Measurements from ENCODE around the gene LY6G5B. TPM values are rescaled to one million over a fixed set of nuclear protein-coding genes. Genes with fewer than 3 reads are reported as not detected.

Gene LY6G5B
- total RNA-seq, 5 donors from 2014 or later (not counting 1 experiment from before 2014, with no cell fraction given) = 29.7 to 50.5 (median 40.9) TPM

- Histone ChIP-seq H3K27ac (ENCODE audit: low read length) (no peak overlapping the region), H3K4me1 (ENCODE audit: control insufficient read depth in 1 of 2, extremely low read depth in 1 of 2, insufficient read depth in 2 of 2, low read length in 2 of 2) (no peaks in the 10 kb centered on the region), H3K36me3 (ENCODE audit: control insufficient read depth in 2 of 2, extremely low read depth in 1 of 2, insufficient read depth in 1 of 2, low read length in 1 of 2) (peaks cover 26 to 85% of the 10 kb centered on the region in 2 donors), H3K9me3 (no peaks in the 10 kb centered on the region), H3K27me3 (replicated peaks in 1 of 2; ENCODE audit: control insufficient read depth in 2 of 2, extremely low read depth in 1 of 2, insufficient read depth in 2 of 2, low read length in 1 of 2) (no peaks in the 10 kb centered on the region), H3K4me3 (ENCODE audit: control insufficient read depth in 1 of 2, extremely low read depth in 1 of 2, low read length in 1 of 2) (no peak overlapping the region)
- H3K36me3 Mint-ChIP-seq = peaks cover 47% of the 10 kb centered on the region
- no peak for DNase-seq
- H3K4me3 Mint-ChIP-seq = no peak overlapping the region
- no peak for ATAC-seq (replicated peaks in 1 of 4)
- CTCF ChIA-PET = no interaction called here
- POLR2A ChIA-PET = no interaction called here
- H3K4me1 Mint-ChIP-seq = peaks cover 2 to 3% (median 2%) of the 10 kb centered on the region in 3 donors
- H3K27ac Mint-ChIP-seq = peak overlapping the region in 1 of 2 donors; percentile 64
- H3K27me3 Mint-ChIP-seq = no peaks in the 10 kb centered on the region
- no peaks in the 10 kb centered on the region for H3K9me3 Mint-ChIP-seq
- WGBS (ENCODE audit: insufficient coverage) = 100% methylated on average over 2 of the region's 4 CpGs
Observed at GRCh38 chr6:31692353-31692752, 22.6 kb downstream of the LY6G5B start.

GRCh38 chr6:31692886-31693285, 23.1 kb downstream of the LY6G5B start:
- Mint-ChIP-seq H3K27ac (peak overlapping the region in 1 of 2 donors; percentile 44), H3K36me3 (peaks cover 48% of the 10 kb centered on the region), H3K4me3 (no peak overlapping the region), H3K4me1 (peaks cover 8% of the 10 kb centered on the region in 3 donors), H3K27me3 (no peaks in the 10 kb centered on the region), H3K9me3 (no peaks in the 10 kb centered on the region)
- Histone ChIP-seq H3K4me1 (ENCODE audit: control insufficient read depth in 1 of 2, extremely low read depth in 1 of 2, insufficient read depth in 2 of 2, low read length in 2 of 2) (no peaks in the 10 kb centered on the region), H3K27ac (ENCODE audit: low read length) (no peak overlapping the region), H3K9me3 (no peaks in the 10 kb centered on the region), H3K36me3 (ENCODE audit: control insufficient read depth in 2 of 2, extremely low read depth in 1 of 2, insufficient read depth in 1 of 2, low read length in 1 of 2) (peaks cover 26 to 85% of the 10 kb centered on the region in 2 donors), H3K27me3 (replicated peaks in 1 of 2; ENCODE audit: control insufficient read depth in 2 of 2, extremely low read depth in 1 of 2, insufficient read depth in 2 of 2, low read length in 1 of 2) (no peaks in the 10 kb centered on the region), H3K4me3 (ENCODE audit: control insufficient read depth in 1 of 2, extremely low read depth in 1 of 2, low read length in 1 of 2) (no peak overlapping the region)
- 93% methylated on average over 9 of the region's 9 CpGs for WGBS (ENCODE audit: insufficient coverage)
- DNase-seq (no peak), ATAC-seq (replicated peaks in 1 of 4) (no peak)
- ChIA-PET POLR2A (no interaction called here), CTCF (interaction anchor here in 1 of 2 donors (0.6 kb wide), 1 partner anchor 597 kb away, joined by 4 read pairs; no protein-coding TSS in a partner anchor)

- H3K4me3 ChIP-seq (ENCODE audit: control insufficient read depth in 1 of 2, extremely low read depth in 1 of 2, low read length in 1 of 2) = no peak overlapping the region
- no peaks in the 10 kb centered on the region for H3K9me3 Mint-ChIP-seq
- no peak overlapping the region for H3K4me3 Mint-ChIP-seq
- POLR2A ChIA-PET = no interaction called here
- H3K27me3 ChIP-seq (replicated peaks in 1 of 2; ENCODE audit: control insufficient read depth in 2 of 2, extremely low read depth in 1 of 2, insufficient read depth in 2 of 2, low read length in 1 of 2) = no peaks in the 10 kb centered on the region
- H3K27me3 Mint-ChIP-seq = no peaks in the 10 kb centered on the region
- CTCF ChIA-PET = interaction anchor here in 1 of 2 donors (0.5 to 0.6 kb wide), 2 partner anchors 424 to 598 kb away, joined by 3 to 4 read pairs; no protein-coding TSS in a partner anchor
- H3K36me3 ChIP-seq (ENCODE audit: control insufficient read depth in 2 of 2, extremely low read depth in 1 of 2, insufficient read depth in 1 of 2, low read length in 1 of 2) = peaks cover 26 to 79% of the 10 kb centered on the region in 2 donors
- no peak overlapping the region for H3K27ac ChIP-seq (ENCODE audit: low read length)
- peak overlapping the region in 1 of 2 donors; percentile 44 for H3K27ac Mint-ChIP-seq
- no peaks in the 10 kb centered on the region for H3K9me3 ChIP-seq
- peaks cover 10 to 12% (median 10%) of the 10 kb centered on the region in 3 donors for H3K4me1 Mint-ChIP-seq
- ATAC-seq (replicated peaks in 1 of 4) (no peak), DNase-seq (no peak)
- no CpG with 5 or more reads among the region's 6 CpGs for WGBS (ENCODE audit: insufficient coverage)
- peaks cover 48% of the 10 kb centered on the region for H3K36me3 Mint-ChIP-seq
- H3K4me1 ChIP-seq (ENCODE audit: control insufficient read depth in 1 of 2, extremely low read depth in 1 of 2, insufficient read depth in 2 of 2, low read length in 2 of 2) = no peaks in the 10 kb centered on the region
Observed at GRCh38 chr6:31693535-31693934, 23.8 kb downstream of the LY6G5B start.

- ChIA-PET POLR2A (interaction anchor here (0.6 kb wide), 2 partner anchors 183 to 318 kb away, joined by 3 to 5 read pairs; no protein-coding TSS in a partner anchor), CTCF (interaction anchor here in 1 of 2 donors (0.6 kb wide), 1 partner anchor 261 kb away, joined by 3 read pairs; no protein-coding TSS in a partner anchor)
- no peak overlapping the region for H3K4me3 Mint-ChIP-seq
- no peaks in the 10 kb centered on the region for H3K9me3 Mint-ChIP-seq
- H3K27me3 Mint-ChIP-seq = no peaks in the 10 kb centered on the region
- peaks cover 23 to 48% of the 10 kb centered on the region in 2 donors for H3K36me3 ChIP-seq (ENCODE audit: control insufficient read depth in 2 of 2, extremely low read depth in 1 of 2, insufficient read depth in 1 of 2, low read length in 1 of 2)
- H3K27ac ChIP-seq (ENCODE audit: low read length) = no peak overlapping the region
- peaks cover 29% of the 10 kb centered on the region for H3K36me3 Mint-ChIP-seq
- no peaks in the 10 kb centered on the region for H3K27me3 ChIP-seq (replicated peaks in 1 of 2; ENCODE audit: control insufficient read depth in 2 of 2, extremely low read depth in 1 of 2, insufficient read depth in 2 of 2, low read length in 1 of 2)
- DNase-seq (no peak), ATAC-seq (replicated peaks in 1 of 4) (no peak)
- H3K4me3 ChIP-seq (ENCODE audit: control insufficient read depth in 1 of 2, extremely low read depth in 1 of 2, low read length in 1 of 2) = no peak overlapping the region
- no peaks in the 10 kb centered on the region for H3K9me3 ChIP-seq
- H3K4me1 ChIP-seq (ENCODE audit: control insufficient read depth in 1 of 2, extremely low read depth in 1 of 2, insufficient read depth in 2 of 2, low read length in 2 of 2) = peaks cover 9 to 23% of the 10 kb centered on the region in 2 experiments
- peak overlapping the region; percentile 66 to 74 for H3K27ac Mint-ChIP-seq
- peaks cover 30 to 40% (median 35%) of the 10 kb centered on the region in 3 donors for H3K4me1 Mint-ChIP-seq
- WGBS (ENCODE audit: insufficient coverage) = no CpG with 5 or more reads among the region's 3 CpGs
Observed at GRCh38 chr6:31697555-31697954, 27.8 kb downstream of the LY6G5B start.

GRCh38 chr6:31700740-31701401, 31.1 kb downstream of the LY6G5B start:
- no peak for ATAC-seq (replicated peaks in 1 of 4)
- DNase-seq = no peak

GRCh38 chr6:31701666-31702404, 32.1 kb downstream of the LY6G5B start:
- POLR2A ChIA-PET = no interaction called here
- H3K27me3 ChIP-seq (replicated peaks in 1 of 2; ENCODE audit: control insufficient read depth in 2 of 2, extremely low read depth in 1 of 2, insufficient read depth in 2 of 2, low read length in 1 of 2) = no peaks in the 10 kb centered on the region
- CTCF ChIA-PET = interaction anchor here in 1 of 2 donors (0.7 kb wide), 1 partner anchor 11 kb away, joined by 3 read pairs; no protein-coding TSS in a partner anchor
- ATAC-seq (replicated peaks in 1 of 4) (no peak), DNase-seq (no peak)
- H3K4me3 ChIP-seq (ENCODE audit: control insufficient read depth in 1 of 2, extremely low read depth in 1 of 2, low read length in 1 of 2) = peak overlapping the region; percentile 82 to 99
- Mint-ChIP-seq H3K27ac (peak overlapping the region; percentile 94 to 98), H3K4me1 (peaks cover 42 to 47% (median 45%) of the 10 kb centered on the region in 3 donors), H3K36me3 (peaks cover 17% of the 10 kb centered on the region), H3K9me3 (no peaks in the 10 kb centered on the region), H3K27me3 (no peaks in the 10 kb centered on the region), H3K4me3 (peak overlapping the region; percentile 98 to 99 (median 98))
- WGBS (ENCODE audit: insufficient coverage) = 64% methylated on average over 5 of the region's 7 CpGs
- no peaks in the 10 kb centered on the region for H3K9me3 ChIP-seq
- H3K27ac ChIP-seq (ENCODE audit: low read length) = no peak overlapping the region
- peaks cover 8 to 16% of the 10 kb centered on the region in 2 donors for H3K36me3 ChIP-seq (ENCODE audit: control insufficient read depth in 2 of 2, extremely low read depth in 1 of 2, insufficient read depth in 1 of 2, low read length in 1 of 2)
- H3K4me1 ChIP-seq (ENCODE audit: control insufficient read depth in 1 of 2, extremely low read depth in 1 of 2, insufficient read depth in 2 of 2, low read length in 2 of 2) = peaks cover 13 to 32% of the 10 kb centered on the region in 2 experiments

More at GRCh38 chr6:31700740-31701401, 31.1 kb downstream of the LY6G5B start:
- H3K4me1 Mint-ChIP-seq = peaks cover 42 to 47% (median 45%) of the 10 kb centered on the region in 3 donors
- peaks cover 17% of the 10 kb centered on the region for H3K36me3 Mint-ChIP-seq
- H3K4me3 ChIP-seq (ENCODE audit: control insufficient read depth in 1 of 2, extremely low read depth in 1 of 2, low read length in 1 of 2) = no peak overlapping the region
- no peaks in the 10 kb centered on the region for H3K27me3 Mint-ChIP-seq
- H3K9me3 ChIP-seq = no peaks in the 10 kb centered on the region
- H3K4me1 ChIP-seq (ENCODE audit: control insufficient read depth in 1 of 2, extremely low read depth in 1 of 2, insufficient read depth in 2 of 2, low read length in 2 of 2) = peaks cover 13 to 32% of the 10 kb centered on the region in 2 experiments
- peak overlapping the region; percentile 29 to 79 for H3K27ac Mint-ChIP-seq
- H3K9me3 Mint-ChIP-seq = no peaks in the 10 kb centered on the region
- ChIA-PET POLR2A (no interaction called here), CTCF (no interaction called here)
- peak overlapping the region; percentile 98 to 99 (median 98) for H3K4me3 Mint-ChIP-seq
- no peaks in the 10 kb centered on the region for H3K27me3 ChIP-seq (replicated peaks in 1 of 2; ENCODE audit: control insufficient read depth in 2 of 2, extremely low read depth in 1 of 2, insufficient read depth in 2 of 2, low read length in 1 of 2)
- WGBS (ENCODE audit: insufficient coverage) = no CpG with 5 or more reads among the region's 5 CpGs
- peaks cover 12 to 22% of the 10 kb centered on the region in 2 donors for H3K36me3 ChIP-seq (ENCODE audit: control insufficient read depth in 2 of 2, extremely low read depth in 1 of 2, insufficient read depth in 1 of 2, low read length in 1 of 2)
- H3K27ac ChIP-seq (ENCODE audit: low read length) = no peak overlapping the region
